ENCODE results near the gene HOXB9.

DNA sequence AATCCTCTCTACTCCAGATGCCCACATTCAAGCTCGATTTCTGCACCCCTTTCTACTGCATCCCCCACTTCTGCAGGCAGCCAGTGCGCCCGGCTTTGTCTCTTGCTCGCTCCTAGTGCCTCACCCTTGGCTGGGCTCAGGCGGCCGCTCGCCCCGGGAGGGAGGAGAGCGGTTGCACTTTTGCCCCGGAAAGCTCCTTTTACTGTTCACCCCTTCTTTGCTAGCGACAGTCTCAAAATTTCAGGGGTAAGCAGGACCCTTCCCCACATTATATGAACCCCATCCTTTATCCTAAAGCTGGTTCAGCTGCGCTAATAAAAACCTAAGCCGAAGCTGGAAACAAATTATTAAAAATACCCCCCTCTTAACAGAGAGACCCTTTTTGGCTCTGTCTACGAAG, 33.6 kb downstream of the HOXB9 start:
- TF ChIP-seq, protein P1, sequence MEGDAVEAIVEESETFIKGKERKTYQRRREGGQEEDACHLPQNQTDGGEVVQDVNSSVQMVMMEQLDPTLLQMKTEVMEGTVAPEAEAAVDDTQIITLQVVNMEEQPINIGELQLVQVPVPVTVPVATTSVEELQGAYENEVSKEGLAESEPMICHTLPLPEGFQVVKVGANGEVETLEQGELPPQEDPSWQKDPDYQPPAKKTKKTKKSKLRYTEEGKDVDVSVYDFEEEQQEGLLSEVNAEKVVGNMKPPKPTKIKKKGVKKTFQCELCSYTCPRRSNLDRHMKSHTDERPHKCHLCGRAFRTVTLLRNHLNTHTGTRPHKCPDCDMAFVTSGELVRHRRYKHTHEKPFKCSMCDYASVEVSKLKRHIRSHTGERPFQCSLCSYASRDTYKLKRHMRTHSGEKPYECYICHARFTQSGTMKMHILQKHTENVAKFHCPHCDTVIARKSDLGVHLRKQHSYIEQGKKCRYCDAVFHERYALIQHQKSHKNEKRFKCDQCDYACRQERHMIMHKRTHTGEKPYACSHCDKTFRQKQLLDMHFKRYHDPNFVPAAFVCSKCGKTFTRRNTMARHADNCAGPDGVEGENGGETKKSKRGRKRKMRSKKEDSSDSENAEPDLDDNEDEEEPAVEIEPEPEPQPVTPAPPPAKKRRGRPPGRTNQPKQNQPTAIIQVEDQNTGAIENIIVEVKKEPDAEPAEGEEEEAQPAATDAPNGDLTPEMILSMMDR (IDR thresholded peaks at IDR 0.05; ENCODE audit: low read length), result no peak
- no peak for TF ChIP-seq EZH2 (optimal IDR thresholded peaks at IDR 0.05; ENCODE audit: low read depth, low read length)

All from MM.1S (cell line).